SK-N-SH (cell line): Measurements from ENCODE around the gene ZNF516. TPM values are rescaled to one million over a fixed set of nuclear protein-coding genes. Genes with fewer than 3 reads are reported as not detected.

Experiments
- CTCF ChIA-PET: fragments of 300-600, 350-600 bp; formaldehyde crosslinking; extraction: SDS; loops from one replicate; lab custom pipeline; 2021; lab: Yijun Ruan, JAX
- POLR2A ChIA-PET: fragments of 350-600 bp; sonication (Branson Sonifier 250); formaldehyde crosslinking; extraction: SDS; loops from one replicate; lab custom pipeline; 2020; ENCODE audit warnings: antibody characterized with exemption, inconsistent platforms; lab: Yijun Ruan, JAX
- DNase-seq: peaks from one replicate; pipeline ENCODE4 v3.0.0; 2012
- H2AFZ ChIP-seq: fragments of 200-600 bp; sonication (generic); 2 replicates; pipeline ENCODE4 v1.8.1; 2016; ENCODE audit warnings: antibody characterized with exemption, mild to moderate bottlenecking, low read depth
- H3F3A ChIP-seq: fragments of 200-600 bp; sonication (generic); replicated peaks from 2 replicates; pipeline ENCODE3; 2016; ENCODE audit warnings: antibody characterized with exemption, mild to moderate bottlenecking; ENCODE audit not compliant: insufficient read depth
- H3K27ac ChIP-seq, 2 experiments: fragments of 200-500 bp in 1 of 2; fragments of 200-600 bp in 1 of 2; sonication (Bioruptor generic) in 1 of 2; sonication (generic), shearing (Covaris generic) in 1 of 2; 2 replicates each; pipeline versions ENCODE4 v1.5.1 to v1.6.1; 2014 to 2016; ENCODE audit warnings: low read depth in 2 of 2, inconsistent platforms in 1 of 2, low read length in 1 of 2, mild to moderate bottlenecking in 1 of 2, mixed read lengths in 1 of 2
- H3K27me3 ChIP-seq: fragments of 200-600 bp; sonication (generic), shearing (Covaris generic); 2 replicates; pipeline ENCODE4 v1.6.1; 2016; ENCODE audit warnings: mixed run types; ENCODE audit not compliant: insufficient read depth
- H3K36me3 ChIP-seq, 2 experiments: fragments of 200-500 bp in 1 of 2; fragments of 200-600 bp in 1 of 2; sonication (Bioruptor generic) in 1 of 2; sonication (generic) in 1 of 2; replicated peaks in 1 of 2; 2 replicates each; pipeline versions ENCODE3 to v1.5.1; 2014 to 2016; ENCODE audit warnings: low read length in 1 of 2, mild to moderate bottlenecking in 1 of 2; ENCODE audit not compliant: insufficient read depth in 2 of 2, control insufficient read depth in 1 of 2
- H3K4me1 ChIP-seq, 2 experiments: fragments of 200-500 bp in 1 of 2; fragments of 200-600 bp in 1 of 2; sonication (Bioruptor generic) in 1 of 2; sonication (generic), shearing (Covaris generic) in 1 of 2; 2 replicates each; pipeline versions ENCODE4 v1.5.1 to v1.6.1; 2014 to 2016; ENCODE audit warnings: low read depth in 1 of 2, low read length in 1 of 2, mixed run types in 1 of 2; ENCODE audit not compliant: insufficient read depth in 2 of 2, control insufficient read depth in 1 of 2
- H3K4me2 ChIP-seq: fragments of 200-600 bp; sonication (generic), shearing (Covaris generic); 2 replicates; pipeline ENCODE4 v1.6.1; 2017; ENCODE audit warnings: mixed run types
- H3K4me3 ChIP-seq, 2 experiments: fragments of 200-500 bp in 1 of 2; fragments of 200-600 bp in 1 of 2; sonication (Bioruptor generic) in 1 of 2; sonication (generic), shearing (Covaris generic) in 1 of 2; 2 replicates each; pipeline versions ENCODE4 v1.5.1 to v1.8.1; 2014 to 2016; ENCODE audit warnings: low read depth in 2 of 2, inconsistent platforms in 1 of 2, low read length in 1 of 2, mild to moderate bottlenecking in 1 of 2, mixed read lengths in 1 of 2, moderate library complexity in 1 of 2
- H3K79me2 ChIP-seq: fragments of 200-600 bp; sonication (generic); 2 replicates; pipeline ENCODE4 v1.8.1; 2017; ENCODE audit warnings: mild to moderate bottlenecking; ENCODE audit not compliant: insufficient read depth
- H3K9ac ChIP-seq: fragments of 200-600 bp; sonication (generic); 2 replicates; pipeline ENCODE4 v1.6.1; 2017; ENCODE audit warnings: mixed run types
- H3K9me2 ChIP-seq: fragments of 200-600 bp; sonication (generic); 2 replicates; pipeline ENCODE4 v1.6.1; 2017; ENCODE audit warnings: mixed run types
- H3K9me3 ChIP-seq: fragments of 200-600 bp; sonication (generic); 2 replicates; pipeline ENCODE4 v1.6.1; 2017; ENCODE audit warnings: mixed run types, mild to moderate bottlenecking, moderate library complexity
- H4K20me1 ChIP-seq: fragments of 200-600 bp; sonication (generic); 2 replicates; pipeline ENCODE4 v1.6.1; 2017; ENCODE audit warnings: mild to moderate bottlenecking, mixed run types; ENCODE audit not compliant: insufficient read depth
- EP300 ChIP-seq, 2 experiments: IDR thresholded peaks; 2 replicates each; pipeline versions ENCODE4 v1.4.0 to v1.6.1; 2012; ENCODE audit warnings: borderline replicate concordance in 1 of 2, low read depth in 1 of 2, low read length in 1 of 2
- FOSL2 ChIP-seq: IDR thresholded peaks from 2 replicates; pipeline ENCODE4 v1.4.0; 2012; ENCODE audit warnings: low read depth, mild to moderate bottlenecking, moderate library complexity, borderline replicate concordance
- FOXJ3 ChIP-seq: sonication (generic); formaldehyde crosslinking; IDR thresholded peaks from 2 replicates; pipeline ENCODE4 v1.5.1; 2020; ENCODE audit warnings: mild to moderate bottlenecking, missing genetic modification reagents
- GABPA ChIP-seq: IDR thresholded peaks from 2 replicates; pipeline ENCODE4 v1.4.0; 2012; ENCODE audit warnings: low read depth, mild to moderate bottlenecking
- JUND ChIP-seq: IDR thresholded peaks from 2 replicates; pipeline ENCODE4 v1.4.0; 2012
- MXI1 ChIP-seq: IDR thresholded peaks from 2 replicates; pipeline ENCODE4 v1.6.1; 2012; ENCODE audit warnings: mild to moderate bottlenecking, low read depth, low read length, improper control_type of control experiment
- NRF1 ChIP-seq: IDR thresholded peaks from 2 replicates; pipeline ENCODE4 v1.6.1; 2012; ENCODE audit warnings: low read depth, mild to moderate bottlenecking, low read length
- POLR2AphosphoS5 ChIP-seq: IDR thresholded peaks from 2 replicates; pipeline ENCODE4 v1.6.1; 2012; ENCODE audit warnings: low read depth, low read length
- RAD21 ChIP-seq: IDR thresholded peaks from 2 replicates; pipeline ENCODE4 v1.6.1; 2012; ENCODE audit warnings: mild to moderate bottlenecking, low read length
- RCOR1 ChIP-seq: fragments of 150-350 bp; IDR thresholded peaks from 2 replicates; pipeline ENCODE4 v1.6.1; 2017; ENCODE audit warnings: antibody characterized with exemption, low read length
- SMC3 ChIP-seq: IDR thresholded peaks from 2 replicates; pipeline ENCODE4 v1.6.1; 2012; ENCODE audit warnings: low read depth, low read length, improper control_type of control experiment
- TAF1 ChIP-seq: IDR thresholded peaks from 2 replicates; pipeline ENCODE4 v1.6.1; 2012; ENCODE audit warnings: low read depth, mild to moderate bottlenecking, low read length, moderate library complexity, borderline replicate concordance
- TCF12 ChIP-seq: IDR thresholded peaks from 2 replicates; pipeline ENCODE4 v1.4.0; 2012
- WGBS: methylation state at CpG from one replicate; pipeline ENCODE4 v1.1.6; 2017; ENCODE audit warnings: low lambda C conversion rate; 5-methylcytosine and 5-hydroxymethylcytosine counted together
- polyA plus RNA-seq, 3 experiments: library from polyadenylated mRNA; depleted of rRNA; stranded (reverse); fragments of >200 nt; gene quantifications; 2 replicates each; pipeline ENCODE4 v1.2.3, GENCODE V29; 2012
- TF ChIP-seq, protein P1 (sequence below): IDR thresholded peaks from 2 replicates; pipeline ENCODE4; 2012
- TF ChIP-seq, protein P2 (sequence below): IDR thresholded peaks from 2 replicates; pipeline ENCODE4 v1.6.1; 2012; ENCODE audit warnings: mild to moderate bottlenecking, low read depth, low read length, moderate library complexity
- TF ChIP-seq, protein P3 (sequence below): fragments of 150-350 bp; IDR thresholded peaks from 2 replicates; pipeline ENCODE4 v1.6.1; 2016; ENCODE audit warnings: mild to moderate bottlenecking, low read depth, low read length
- TF ChIP-seq, protein P4 (sequence below): IDR thresholded peaks from 2 replicates; pipeline ENCODE4 v1.4.0; 2012; ENCODE audit warnings: low read depth, borderline replicate concordance
- TF ChIP-seq, protein P5 (sequence below): IDR thresholded peaks from 2 replicates; pipeline ENCODE4 v1.4.0; 2012; ENCODE audit warnings: low read depth, borderline replicate concordance

Gene ZNF516
- polyA plus RNA-seq, 1 of the 3 experiments (the other 2 are of a cell fraction): 4.4 TPM

DNA sequence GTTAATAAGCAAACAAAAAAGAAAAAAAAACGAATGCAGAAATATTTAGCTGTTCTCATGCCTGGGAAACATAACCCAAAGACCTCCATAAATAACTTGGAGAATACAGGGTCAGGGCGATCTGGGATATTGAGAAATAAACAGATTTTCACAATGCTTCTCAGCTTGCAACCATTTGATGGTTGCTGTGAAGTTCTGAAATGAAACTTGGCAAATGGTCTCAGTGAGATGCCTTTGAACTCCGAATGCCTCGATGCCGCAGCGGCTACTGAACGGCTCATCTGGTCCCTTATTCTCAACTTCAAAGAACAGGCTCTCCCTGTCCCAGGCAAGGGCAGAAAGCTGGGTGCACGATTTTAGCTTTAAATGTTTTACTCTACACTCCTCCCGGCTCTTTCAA is 78.1 kb downstream of the ZNF516 start:
- Histone ChIP-seq H3K9me3 (no peaks in the 10 kb centered on the region), H3K9ac (no peak overlapping the region), H3F3A (no peaks in the 10 kb centered on the region), H3K4me2 (no peak overlapping the region), H3K27ac (no peak overlapping the region), H2AFZ (no peak overlapping the region), H3K4me1 (peaks cover 0 to 2% of the 10 kb centered on the region in 2 experiments; a peak in 1 of 4 replicates), H3K36me3 (no peaks in the 10 kb centered on the region), H4K20me1 (0 out of 2 replicates have a peak, but pooled peaks cover 8% of the 10 kb centered on the region), H3K27me3 (no peaks in the 10 kb centered on the region), H3K9me2 (no peaks in the 10 kb centered on the region), H3K4me3 (no peak overlapping the region), H3K79me2 (no peaks in the 10 kb centered on the region)
- ChIA-PET CTCF (interaction anchor here (1.7 to 3.9 kb wide), 2 partner anchors 9 to 293 kb away, joined by 7 to 13 read pairs; no protein-coding TSS in a partner anchor), POLR2A (no interaction called here)
- 72% methylated on average over 9 of the region's 9 CpGs for WGBS
- TF ChIP-seq, protein P1, sequence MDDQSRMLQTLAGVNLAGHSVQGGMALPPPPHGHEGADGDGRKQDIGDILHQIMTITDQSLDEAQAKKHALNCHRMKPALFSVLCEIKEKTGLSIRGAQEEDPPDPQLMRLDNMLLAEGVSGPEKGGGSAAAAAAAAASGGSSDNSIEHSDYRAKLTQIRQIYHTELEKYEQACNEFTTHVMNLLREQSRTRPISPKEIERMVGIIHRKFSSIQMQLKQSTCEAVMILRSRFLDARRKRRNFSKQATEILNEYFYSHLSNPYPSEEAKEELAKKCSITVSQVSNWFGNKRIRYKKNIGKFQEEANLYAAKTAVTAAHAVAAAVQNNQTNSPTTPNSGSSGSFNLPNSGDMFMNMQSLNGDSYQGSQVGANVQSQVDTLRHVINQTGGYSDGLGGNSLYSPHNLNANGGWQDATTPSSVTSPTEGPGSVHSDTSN: no peak
- TF ChIP-seq FOXJ3 (CRISPR knock-in tag) (no peak), MXI1 (no peak), JUND (no peak)
- TF ChIP-seq, protein P2, sequence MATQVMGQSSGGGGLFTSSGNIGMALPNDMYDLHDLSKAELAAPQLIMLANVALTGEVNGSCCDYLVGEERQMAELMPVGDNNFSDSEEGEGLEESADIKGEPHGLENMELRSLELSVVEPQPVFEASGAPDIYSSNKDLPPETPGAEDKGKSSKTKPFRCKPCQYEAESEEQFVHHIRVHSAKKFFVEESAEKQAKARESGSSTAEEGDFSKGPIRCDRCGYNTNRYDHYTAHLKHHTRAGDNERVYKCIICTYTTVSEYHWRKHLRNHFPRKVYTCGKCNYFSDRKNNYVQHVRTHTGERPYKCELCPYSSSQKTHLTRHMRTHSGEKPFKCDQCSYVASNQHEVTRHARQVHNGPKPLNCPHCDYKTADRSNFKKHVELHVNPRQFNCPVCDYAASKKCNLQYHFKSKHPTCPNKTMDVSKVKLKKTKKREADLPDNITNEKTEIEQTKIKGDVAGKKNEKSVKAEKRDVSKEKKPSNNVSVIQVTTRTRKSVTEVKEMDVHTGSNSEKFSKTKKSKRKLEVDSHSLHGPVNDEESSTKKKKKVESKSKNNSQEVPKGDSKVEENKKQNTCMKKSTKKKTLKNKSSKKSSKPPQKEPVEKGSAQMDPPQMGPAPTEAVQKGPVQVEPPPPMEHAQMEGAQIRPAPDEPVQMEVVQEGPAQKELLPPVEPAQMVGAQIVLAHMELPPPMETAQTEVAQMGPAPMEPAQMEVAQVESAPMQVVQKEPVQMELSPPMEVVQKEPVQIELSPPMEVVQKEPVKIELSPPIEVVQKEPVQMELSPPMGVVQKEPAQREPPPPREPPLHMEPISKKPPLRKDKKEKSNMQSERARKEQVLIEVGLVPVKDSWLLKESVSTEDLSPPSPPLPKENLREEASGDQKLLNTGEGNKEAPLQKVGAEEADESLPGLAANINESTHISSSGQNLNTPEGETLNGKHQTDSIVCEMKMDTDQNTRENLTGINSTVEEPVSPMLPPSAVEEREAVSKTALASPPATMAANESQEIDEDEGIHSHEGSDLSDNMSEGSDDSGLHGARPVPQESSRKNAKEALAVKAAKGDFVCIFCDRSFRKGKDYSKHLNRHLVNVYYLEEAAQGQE: no peak
- no peak for DNase-seq

DNA sequence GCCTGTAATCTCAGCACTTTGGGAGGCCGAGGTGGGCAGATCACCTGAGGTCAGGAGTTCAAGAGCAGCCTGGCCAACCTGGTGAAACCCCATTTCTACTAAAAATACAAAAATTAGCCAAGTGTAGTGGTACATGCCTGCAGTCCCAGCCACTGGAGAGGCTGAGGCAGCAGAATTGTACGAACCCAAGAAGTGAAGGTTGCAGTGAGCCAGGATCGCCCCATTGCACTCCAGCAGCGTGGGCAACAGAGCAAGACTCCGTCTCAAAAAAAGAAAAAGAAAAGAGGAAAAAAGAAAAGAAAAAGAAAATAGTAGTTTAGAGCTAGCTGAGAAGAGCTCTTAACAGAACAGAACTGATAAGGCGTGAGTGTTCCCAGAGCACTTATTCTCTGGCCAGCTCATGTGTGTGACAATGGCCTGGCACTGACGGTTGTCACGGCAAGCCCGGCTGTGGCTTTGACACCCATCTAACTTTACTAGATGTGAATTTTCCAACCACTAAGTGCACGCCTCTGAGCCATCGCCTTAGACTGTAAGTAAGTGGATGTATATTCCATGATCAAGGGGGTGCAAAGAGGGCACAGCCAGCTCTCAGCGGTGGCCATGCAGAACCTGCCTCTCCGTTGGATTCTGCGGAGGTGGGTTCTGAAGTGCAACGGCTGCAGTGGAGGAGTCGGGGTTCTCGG is 80.0 kb downstream of the ZNF516 start:
- WGBS: 73% methylated on average over 17 of the region's 17 CpGs
- Histone ChIP-seq H3K9ac (no peak overlapping the region), H3K9me3 (no peaks in the 10 kb centered on the region), H3K36me3 (no peaks in the 10 kb centered on the region), H3K27me3 (no peaks in the 10 kb centered on the region), H3K27ac (no peak overlapping the region), H3K4me1 (peaks cover 0 to 2% of the 10 kb centered on the region in 2 experiments; a peak in 1 of 4 replicates), H3K79me2 (no peaks in the 10 kb centered on the region), H3F3A (no peaks in the 10 kb centered on the region), H2AFZ (no peak overlapping the region), H4K20me1 (0 out of 2 replicates have a peak, but pooled peaks cover under 1% of the 10 kb centered on the region), H3K4me2 (no peak overlapping the region), H3K9me2 (no peaks in the 10 kb centered on the region), H3K4me3 (no peak overlapping the region)
- POLR2A ChIA-PET: no interaction called here
- DNase-seq: no peak
- CTCF ChIA-PET: interaction anchor here (0.6 to 3.9 kb wide), 4 partner anchors 11 to 295 kb away, joined by 3 to 13 read pairs (median 5); no protein-coding TSS in a partner anchor
- TF ChIP-seq POLR2AphosphoS5 (no peak), GABPA (no peak), NRF1 (no peak), FOSL2 (no peak), EP300 (IDR thresholded peaks at IDR 0.05; ENCODE audit: borderline replicate concordance in 1 of 2, low read depth in 1 of 2, low read length in 1 of 2) (no peak), TCF12 (no peak), TAF1 (no peak), RAD21 (no peak), RCOR1 (no peak), SMC3 (no peak)
- TF ChIP-seq, protein P3, sequence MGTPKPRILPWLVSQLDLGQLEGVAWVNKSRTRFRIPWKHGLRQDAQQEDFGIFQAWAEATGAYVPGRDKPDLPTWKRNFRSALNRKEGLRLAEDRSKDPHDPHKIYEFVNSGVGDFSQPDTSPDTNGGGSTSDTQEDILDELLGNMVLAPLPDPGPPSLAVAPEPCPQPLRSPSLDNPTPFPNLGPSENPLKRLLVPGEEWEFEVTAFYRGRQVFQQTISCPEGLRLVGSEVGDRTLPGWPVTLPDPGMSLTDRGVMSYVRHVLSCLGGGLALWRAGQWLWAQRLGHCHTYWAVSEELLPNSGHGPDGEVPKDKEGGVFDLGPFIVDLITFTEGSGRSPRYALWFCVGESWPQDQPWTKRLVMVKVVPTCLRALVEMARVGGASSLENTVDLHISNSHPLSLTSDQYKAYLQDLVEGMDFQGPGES: no peak
- TF ChIP-seq, protein P4, sequence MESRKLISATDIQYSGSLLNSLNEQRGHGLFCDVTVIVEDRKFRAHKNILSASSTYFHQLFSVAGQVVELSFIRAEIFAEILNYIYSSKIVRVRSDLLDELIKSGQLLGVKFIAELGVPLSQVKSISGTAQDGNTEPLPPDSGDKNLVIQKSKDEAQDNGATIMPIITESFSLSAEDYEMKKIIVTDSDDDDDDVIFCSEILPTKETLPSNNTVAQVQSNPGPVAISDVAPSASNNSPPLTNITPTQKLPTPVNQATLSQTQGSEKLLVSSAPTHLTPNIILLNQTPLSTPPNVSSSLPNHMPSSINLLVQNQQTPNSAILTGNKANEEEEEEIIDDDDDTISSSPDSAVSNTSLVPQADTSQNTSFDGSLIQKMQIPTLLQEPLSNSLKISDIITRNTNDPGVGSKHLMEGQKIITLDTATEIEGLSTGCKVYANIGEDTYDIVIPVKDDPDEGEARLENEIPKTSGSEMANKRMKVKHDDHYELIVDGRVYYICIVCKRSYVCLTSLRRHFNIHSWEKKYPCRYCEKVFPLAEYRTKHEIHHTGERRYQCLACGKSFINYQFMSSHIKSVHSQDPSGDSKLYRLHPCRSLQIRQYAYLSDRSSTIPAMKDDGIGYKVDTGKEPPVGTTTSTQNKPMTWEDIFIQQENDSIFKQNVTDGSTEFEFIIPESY: no peak
- TF ChIP-seq, protein P5, sequence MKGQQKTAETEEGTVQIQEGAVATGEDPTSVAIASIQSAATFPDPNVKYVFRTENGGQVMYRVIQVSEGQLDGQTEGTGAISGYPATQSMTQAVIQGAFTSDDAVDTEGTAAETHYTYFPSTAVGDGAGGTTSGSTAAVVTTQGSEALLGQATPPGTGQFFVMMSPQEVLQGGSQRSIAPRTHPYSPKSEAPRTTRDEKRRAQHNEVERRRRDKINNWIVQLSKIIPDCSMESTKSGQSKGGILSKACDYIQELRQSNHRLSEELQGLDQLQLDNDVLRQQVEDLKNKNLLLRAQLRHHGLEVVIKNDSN: no peak
